22Rv1 (cell line): Measurements from ENCODE around the gene SYTL1.

ENCODE experiments used
- ZFX ChIP-seq: fragments of 450-650 bp; IDR thresholded peaks from 2 replicates; pipeline ENCODE4 v1.6.1; 2017; ENCODE audit warnings: antibody characterized with exemption, borderline replicate concordance
- TF ChIP-seq, protein P1 (sequence below): fragments of 450-650 bp; IDR thresholded peaks from 2 replicates; pipeline ENCODE4 v1.5.1; 2017; ENCODE audit warnings: mild to moderate bottlenecking

DNA sequence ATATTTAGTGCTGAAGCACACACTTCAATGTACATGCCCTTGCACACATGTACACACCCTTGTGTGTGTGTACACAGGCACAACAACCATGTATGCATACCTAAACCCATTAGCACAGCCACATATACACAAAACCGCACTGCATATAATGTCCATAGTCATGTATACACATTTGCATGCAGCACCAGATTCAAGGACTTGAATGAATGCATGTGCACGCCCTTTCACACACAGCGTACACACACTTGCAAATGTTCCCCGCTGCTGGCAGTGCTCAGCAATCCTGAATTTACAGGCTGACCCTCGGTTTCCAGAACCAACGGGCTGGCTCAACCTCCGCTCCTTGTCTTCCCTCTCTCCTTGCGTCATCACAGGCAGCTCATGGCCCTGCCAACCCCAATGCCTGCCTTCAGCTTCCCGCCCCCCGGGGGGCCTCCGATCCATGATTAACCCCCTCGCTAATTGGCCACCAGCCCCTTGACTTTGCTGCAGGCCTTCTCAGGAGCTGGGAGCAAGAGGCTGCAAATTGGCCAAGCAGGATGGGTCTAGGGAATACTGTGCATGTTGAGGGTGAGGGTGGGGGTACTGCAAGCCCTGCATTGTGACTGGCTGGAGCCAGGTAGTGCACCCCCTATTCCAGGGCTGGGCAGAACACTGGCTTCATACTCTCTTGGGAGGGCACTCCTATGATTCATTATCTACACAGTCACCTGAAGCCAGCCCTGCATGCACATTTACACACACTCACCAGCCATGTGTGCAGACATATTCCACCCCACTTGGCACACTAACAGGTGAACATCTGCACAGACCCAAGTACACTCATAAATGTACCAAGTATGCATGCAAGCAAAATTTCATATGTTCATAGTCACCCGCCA, 58.5 kb downstream of the SYTL1 start:
- TF ChIP-seq, protein P1, sequence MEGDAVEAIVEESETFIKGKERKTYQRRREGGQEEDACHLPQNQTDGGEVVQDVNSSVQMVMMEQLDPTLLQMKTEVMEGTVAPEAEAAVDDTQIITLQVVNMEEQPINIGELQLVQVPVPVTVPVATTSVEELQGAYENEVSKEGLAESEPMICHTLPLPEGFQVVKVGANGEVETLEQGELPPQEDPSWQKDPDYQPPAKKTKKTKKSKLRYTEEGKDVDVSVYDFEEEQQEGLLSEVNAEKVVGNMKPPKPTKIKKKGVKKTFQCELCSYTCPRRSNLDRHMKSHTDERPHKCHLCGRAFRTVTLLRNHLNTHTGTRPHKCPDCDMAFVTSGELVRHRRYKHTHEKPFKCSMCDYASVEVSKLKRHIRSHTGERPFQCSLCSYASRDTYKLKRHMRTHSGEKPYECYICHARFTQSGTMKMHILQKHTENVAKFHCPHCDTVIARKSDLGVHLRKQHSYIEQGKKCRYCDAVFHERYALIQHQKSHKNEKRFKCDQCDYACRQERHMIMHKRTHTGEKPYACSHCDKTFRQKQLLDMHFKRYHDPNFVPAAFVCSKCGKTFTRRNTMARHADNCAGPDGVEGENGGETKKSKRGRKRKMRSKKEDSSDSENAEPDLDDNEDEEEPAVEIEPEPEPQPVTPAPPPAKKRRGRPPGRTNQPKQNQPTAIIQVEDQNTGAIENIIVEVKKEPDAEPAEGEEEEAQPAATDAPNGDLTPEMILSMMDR = no peak
- no peak for TF ChIP-seq ZFX
